GM21367 (cell line): ENCODE measurements around the gene HSP90B1.

Experiments used
- ATAC-seq: cut with Tn5 transposase; IDR thresholded peaks from one replicate; pipeline ENCODE4 v1.9.1; 2021; ENCODE audit not compliant: unreplicated experiment

Gene HSP90B1

DNA sequence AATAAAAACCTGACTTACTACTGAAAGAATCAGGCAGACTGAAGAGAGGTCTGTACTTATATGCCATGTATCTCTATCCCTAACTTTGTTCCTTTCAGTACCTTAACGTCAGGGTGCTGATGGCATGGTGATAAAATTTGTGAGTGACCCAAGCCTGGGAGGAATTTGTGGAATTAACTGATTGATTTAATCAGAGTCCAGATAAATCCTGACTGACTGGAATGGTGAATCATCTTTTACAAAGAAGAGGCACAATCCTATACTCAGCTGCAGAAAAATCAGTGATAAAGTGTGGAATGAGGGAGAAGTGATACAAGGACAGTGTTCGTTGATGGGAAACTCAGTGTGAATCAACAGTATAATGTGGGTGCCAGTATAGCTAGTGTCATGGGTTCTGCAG, 39.2 kb downstream of the HSP90B1 start:
- ATAC-seq: no peak

- no peak for ATAC-seq
Measured at GRCh38 chr12:103973909-103974308, 43.7 kb downstream of the HSP90B1 start.

DNA sequence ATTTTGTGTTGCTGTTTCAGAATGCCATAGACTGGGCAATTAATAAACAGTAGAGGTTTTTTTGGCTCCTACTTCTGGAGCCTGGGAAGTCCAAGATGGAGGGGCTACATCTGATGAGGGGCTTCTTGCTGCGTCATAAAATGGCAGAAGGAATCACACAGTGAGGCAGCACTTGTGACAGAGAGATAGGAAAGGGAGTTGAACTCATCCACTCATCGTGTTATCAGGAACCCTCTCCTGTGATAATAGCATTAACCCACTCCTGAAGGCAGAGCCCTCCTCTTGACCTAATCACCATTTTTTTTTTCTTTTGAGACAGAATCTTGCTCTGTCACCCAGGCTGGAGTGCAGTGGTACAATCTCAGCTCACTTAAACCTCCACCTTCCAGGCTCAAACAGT, 45.2 kb downstream of the HSP90B1 start:
- no peak for ATAC-seq

DNA sequence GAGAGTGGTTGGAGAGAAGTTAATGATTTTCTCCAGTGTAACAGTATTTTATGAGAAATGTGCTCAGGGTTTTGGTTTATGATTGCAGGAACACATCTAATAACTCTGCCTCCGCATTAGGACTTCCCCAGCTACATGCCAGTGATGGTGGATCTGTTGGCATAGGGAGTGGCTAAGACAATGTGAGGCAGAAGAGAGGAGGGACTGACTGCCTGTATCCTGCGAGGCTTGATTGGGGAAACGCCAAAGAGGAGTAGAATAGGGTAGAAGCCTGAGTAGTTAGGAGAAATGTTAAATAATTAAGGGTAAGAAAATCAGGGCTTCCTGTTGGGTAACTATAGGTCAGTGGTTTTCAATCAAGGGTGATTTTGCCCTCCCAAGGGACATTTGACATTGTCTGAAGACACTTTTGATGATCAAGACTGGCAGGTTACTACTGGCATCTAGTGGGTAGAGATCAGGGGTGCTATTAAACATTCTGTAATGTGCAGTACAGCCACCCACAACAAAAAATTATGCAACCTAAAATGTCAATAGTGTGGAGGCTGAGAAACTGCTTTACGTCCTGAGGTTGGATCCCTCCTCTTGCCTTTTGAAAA, 48.3 kb downstream of the HSP90B1 start:
- ATAC-seq: no peak

DNA sequence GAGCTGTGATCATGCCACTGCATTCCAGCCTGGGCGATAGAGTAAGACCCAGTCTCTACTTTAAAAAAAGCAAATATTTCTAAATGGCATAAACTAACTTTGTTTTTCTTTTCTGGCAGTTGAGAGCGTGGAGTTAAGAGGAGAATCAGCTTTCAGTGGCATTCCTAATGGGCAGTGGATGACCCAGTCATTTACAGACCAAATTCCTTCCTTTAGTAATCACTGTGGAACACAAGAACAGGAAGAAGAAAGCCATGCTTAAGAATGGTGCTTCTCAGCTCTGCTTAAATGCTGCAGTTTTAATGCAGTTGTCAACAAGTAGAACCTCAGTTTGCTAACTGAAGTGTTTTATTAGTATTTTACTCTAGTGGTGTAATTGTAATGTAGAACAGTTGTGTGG, 56.6 kb downstream of the HSP90B1 start:
- no peak for ATAC-seq

DNA sequence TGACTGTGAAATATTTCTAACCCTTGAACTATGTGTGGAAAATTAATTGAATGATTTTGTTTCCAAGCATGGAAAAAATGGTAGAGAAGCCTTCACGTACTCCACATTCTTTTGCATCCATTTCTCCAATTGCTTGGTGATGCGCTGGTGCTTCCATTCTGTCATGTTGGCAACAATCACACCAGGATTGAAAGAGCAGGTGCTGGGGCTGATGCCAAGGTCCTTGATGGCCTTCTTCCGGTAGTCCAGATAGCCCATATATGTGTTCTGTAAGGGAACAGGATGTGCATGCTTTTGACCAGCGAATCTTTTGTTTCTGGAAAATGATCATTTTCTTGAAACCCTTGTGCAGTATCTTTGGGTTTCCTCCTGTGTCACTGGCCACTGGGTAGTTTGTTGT, 64.0 kb downstream of the HSP90B1 start:
- ATAC-seq: no peak

DNA sequence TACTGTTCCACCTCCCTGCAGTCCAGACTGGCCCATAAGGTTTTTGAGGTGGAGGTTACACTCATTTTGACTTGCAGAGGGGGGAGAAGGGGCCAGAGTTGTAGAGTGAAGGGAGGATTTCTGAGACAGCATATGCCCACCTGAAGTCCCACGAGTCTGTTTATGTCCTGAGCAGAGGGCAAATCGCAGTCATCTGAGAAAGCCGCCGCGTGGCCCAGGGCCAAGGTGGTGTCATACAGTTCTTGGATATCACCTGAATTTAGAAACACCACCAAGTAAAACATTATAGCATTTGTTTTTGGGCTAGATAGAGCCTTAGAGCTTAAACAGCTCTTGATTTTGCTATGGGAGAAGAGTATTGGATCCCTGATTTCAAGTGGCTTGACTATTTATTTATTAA, 66.4 kb downstream of the HSP90B1 start:
- ATAC-seq: no peak

- ATAC-seq: no peak
Measured at GRCh38 chr12:103997286-103997900, 67.2 kb downstream of the HSP90B1 start.
